Right cardiac atrium (tissue), 5 donors: ENCODE measurements around the gene PHF10. TPM values are rescaled to one million over a fixed set of nuclear protein-coding genes. Genes with fewer than 3 reads are reported as not detected.

Experiments
- ATAC-seq, 2 donors: fragments of 200-7000 bp; cut with Tn5 transposase; one replicate each; pipeline versions ENCODE4 v1.8.0 to v1.9.1; 2020; ENCODE audit warnings: moderate library complexity in 2 of 2, mild to moderate bottlenecking in 1 of 2
- DNase-seq, 3 donors: peaks; one replicate each; pipeline ENCODE4 v3.0.0-alpha.2; 2020
- H3K27ac ChIP-seq: one replicate; pipeline ENCODE4 v1.5.1; 2013; ENCODE audit warnings: mild to moderate bottlenecking, low read length, control low read depth, moderate library complexity
- H3K27me3 ChIP-seq: one replicate; pipeline ENCODE4 v1.6.1; 2013; ENCODE audit not compliant: control insufficient read depth, insufficient read depth
- H3K4me1 ChIP-seq: one replicate; pipeline ENCODE4 v1.6.1; 2013; ENCODE audit warnings: low read length; ENCODE audit not compliant: control insufficient read depth, insufficient read depth
- H3K4me3 ChIP-seq: one replicate; pipeline ENCODE4 v1.5.1; 2013; ENCODE audit warnings: low read length, control low read depth
- H3K9me3 ChIP-seq: one replicate; pipeline ENCODE4 v1.6.1; 2013; ENCODE audit warnings: low read length; ENCODE audit not compliant: control insufficient read depth
- WGBS: extraction: QIAGEN DNeasy Blood & Tissue Kit; methylation state at CpG from one replicate; pipeline ENCODE4 v1.1.7; 2013; 5-methylcytosine and 5-hydroxymethylcytosine counted together
- intact Hi-C, 4 donors: fragments of 100-400 bp; cut with DNase I; formaldehyde crosslinking; loops; one replicate each; pipeline versions ENCODE4 v1.11.0 to v1.14.0; 2022 to 2023
- polyA plus RNA-seq: library from polyadenylated mRNA; stranded (reverse); fragments of 200-250 nt; gene quantifications from one replicate; pipeline ENCODE4 v1.2.3, GENCODE V29; 2013
- total RNA-seq, 4 donors: library from RNA; stranded (reverse); fragmentation: NEBNext Ultra II Directional; extraction: Animal tissue kit (Norgen Biotek cat#: 25700); gene quantifications; one replicate each; pipeline ENCODE4 v1.2.1, GENCODE V29; 2021
- donor health status: healthy with polysubstance abuse.
- donor health status: DM: no; HTN: yes; CAD: no.
- donor health status: DM: no; HTN: no; CAD: no.
- donor health status: DM: no; HTN: yes; CAD: no; lungs with severe emphysema.
- donor health status: DM: yes; HTN: yes; CAD: no.

The PHF10 gene
- total and polyA plus RNA-seq, 5 donors, result 40.5 to 70.0 (median 60.9) TPM

- DNase-seq (peak; percentile 30 to 78 (median 71)), ATAC-seq (peak; percentile 67)
- peak overlapping the region; percentile 92 for H3K27ac ChIP-seq
- WGBS, result 3% methylated on average over 22 of the region's 22 CpGs
- peak overlapping the region; percentile 97 for H3K4me3 ChIP-seq
- no peaks in the 10 kb centered on the region for H3K4me1 ChIP-seq
- no peaks in the 10 kb centered on the region for H3K9me3 ChIP-seq
- no peaks in the 10 kb centered on the region for H3K27me3 ChIP-seq
- intact Hi-C loops, result no loop called here
Measured at GRCh38 chr6:169722362-169723199, 1.7 kb downstream of the PHF10 start.

- H3K27me3 ChIP-seq, result no peaks in the 10 kb centered on the region
- no peak overlapping the region for H3K27ac ChIP-seq
- DNase-seq (no peak), ATAC-seq (no peak)
- H3K9me3 ChIP-seq, result no peaks in the 10 kb centered on the region
- 93% methylated on average over 3 of the region's 3 CpGs for WGBS
- no peak overlapping the region for H3K4me3 ChIP-seq
- no peaks in the 10 kb centered on the region for H3K4me1 ChIP-seq
- intact Hi-C loops, result no loop called here
Measured at GRCh38 chr6:169720207-169720855, 4.0 kb downstream of the PHF10 start.

GRCh38 chr6:169719117-169719516, 5.2 kb downstream of the PHF10 start:
- ATAC-seq, result no peak

GRCh38 chr6:169714595-169714994, 9.7 kb downstream of the PHF10 start:
- DNase-seq, result no peak
- no peak for ATAC-seq
- WGBS, result 93% methylated on average over 9 of the region's 9 CpGs
- Histone ChIP-seq H3K9me3 (no peaks in the 10 kb centered on the region), H3K4me3 (no peak overlapping the region), H3K27ac (no peak overlapping the region), H3K4me1 (no peaks in the 10 kb centered on the region), H3K27me3 (no peaks in the 10 kb centered on the region)
- intact Hi-C loops, result no loop called here

More at GRCh38 chr6:169719117-169719516, 5.2 kb downstream of the PHF10 start:
- Histone ChIP-seq H3K27me3 (no peaks in the 10 kb centered on the region), H3K4me3 (no peak overlapping the region), H3K4me1 (no peaks in the 10 kb centered on the region), H3K9me3 (no peaks in the 10 kb centered on the region), H3K27ac (no peak overlapping the region)
- DNase-seq, result no peak
- WGBS, result 88% methylated on average over 4 of the region's 4 CpGs
- intact Hi-C loops, result no loop called here

GRCh38 chr6:169714178-169714577, 10.1 kb downstream of the PHF10 start:
- 93% methylated on average over 2 of the region's 2 CpGs for WGBS
- no peaks in the 10 kb centered on the region for H3K9me3 ChIP-seq
- H3K27me3 ChIP-seq, result no peaks in the 10 kb centered on the region
- ATAC-seq, result no peak
- H3K4me1 ChIP-seq, result no peaks in the 10 kb centered on the region
- intact Hi-C loops, result no loop called here
- no peak overlapping the region for H3K27ac ChIP-seq
- H3K4me3 ChIP-seq, result no peak overlapping the region
- DNase-seq, result no peak

- 80% methylated on average over 3 of the region's 3 CpGs for WGBS
- Histone ChIP-seq H3K4me3 (no peak overlapping the region), H3K27ac (no peak overlapping the region), H3K27me3 (no peaks in the 10 kb centered on the region), H3K9me3 (no peaks in the 10 kb centered on the region), H3K4me1 (no peaks in the 10 kb centered on the region)
- intact Hi-C loops, result no loop called here
- ATAC-seq (no peak), DNase-seq (no peak)
Measured at GRCh38 chr6:169710009-169710408, 14.3 kb downstream of the PHF10 start.

- Histone ChIP-seq H3K4me1 (no peaks in the 10 kb centered on the region), H3K27ac (no peak overlapping the region), H3K27me3 (no peaks in the 10 kb centered on the region), H3K4me3 (no peak overlapping the region), H3K9me3 (no peaks in the 10 kb centered on the region)
- DNase-seq (no peak), ATAC-seq (no peak)
- intact Hi-C loops, result no loop called here
Measured at GRCh38 chr6:169709293-169709692, 15.0 kb downstream of the PHF10 start.

- Histone ChIP-seq H3K27me3 (no peaks in the 10 kb centered on the region), H3K4me1 (no peaks in the 10 kb centered on the region), H3K9me3 (no peaks in the 10 kb centered on the region), H3K27ac (no peak overlapping the region), H3K4me3 (no peak overlapping the region)
- intact Hi-C loops, result no loop called here
- DNase-seq (no peak), ATAC-seq (peak in 1 of 2 donors; percentile 55)
- 81% methylated on average over 2 of the region's 2 CpGs for WGBS
Measured at GRCh38 chr6:169707772-169708171, 16.5 kb downstream of the PHF10 start.

- H3K27ac ChIP-seq, result peak overlapping the region; percentile 78
- ATAC-seq, result no peak
- WGBS, result 5% methylated on average over 22 of the region's 22 CpGs
- no peak for DNase-seq
- H3K9me3 ChIP-seq, result no peaks in the 10 kb centered on the region
- H3K4me1 ChIP-seq, result peaks cover 3% of the 10 kb centered on the region
- H3K4me3 ChIP-seq, result peak overlapping the region; percentile 65
- intact Hi-C loops, result no loop called here
- no peaks in the 10 kb centered on the region for H3K27me3 ChIP-seq
Measured at GRCh38 chr6:169702840-169703246, 21.5 kb downstream of the PHF10 start.

GRCh38 chr6:169701954-169702839, 22.1 kb downstream of the PHF10 start, which contains the start of the genes C6orf120 and WDR27:
TSS of gene C6orf120 (plus strand) at chr6:169702126. CDS start at chr6:169702460, 334 bp downstream.
TSS of gene WDR27 (minus strand) at chr6:169702029. CDS start at chr6:169689005, 13,024 bp downstream.
- intact Hi-C loops, result no loop called here
- peaks cover 3% of the 10 kb centered on the region for H3K4me1 ChIP-seq
- H3K4me3 ChIP-seq, result peak within 1 kb of the TSS; percentile 65
- WGBS, result under 1% methylated on average over 92 of the region's 92 CpGs
- no peaks in the 10 kb centered on the region for H3K9me3 ChIP-seq
- no peaks in the 10 kb centered on the region for H3K27me3 ChIP-seq
- peak; percentile 98 to 99 for ATAC-seq
- peak within 1 kb of the TSS; percentile 78 for H3K27ac ChIP-seq
- peak; percentile 98 to 99 (median 99) for DNase-seq
